Pancreas (tissue), 10 donors: ENCODE data around the gene KIF21B. TPM values are rescaled to one million over a fixed set of nuclear protein-coding genes. Genes with fewer than 3 reads are reported as not detected.

Experiments
- ATAC-seq, 4 donors: fragments of 200-7000 bp; cut with Tn5 transposase; one replicate each; pipeline versions ENCODE4 v1.8.0 to v1.9.1; 2020; ENCODE audit warnings: mild to moderate bottlenecking in 4 of 4, moderate library complexity in 4 of 4
- DNase-seq, 6 donors: peaks; one replicate each; pipeline ENCODE4 v3.0.0-alpha.2; 2020
- FAIRE-seq: peaks from 2 replicates; lab custom pipeline; 2012; peaks lifted over from hg19 to GRCh38; lab: Jason Lieb, UNC
- H3K27ac ChIP-seq, 4 donors: fragments of 200-600 bp; sonication (generic); 1 replicate in 3 of 4; 2 replicates in 1 of 4; pipeline versions ENCODE4 v1.5.0 to v1.8.0; 2020
- H3K27me3 ChIP-seq, 4 donors: fragments of 200-600 bp; one replicate each; pipeline ENCODE4 v1.8.0; 2021
- H3K36me3 ChIP-seq, 3 donors: fragments of 200-600 bp; sonication (generic) in 1 of 3; one replicate each; pipeline versions ENCODE4 v1.5.0 to v1.8.0; 2020 to 2021
- H3K4me1 ChIP-seq, 3 donors: fragments of 200-600 bp; one replicate each; pipeline ENCODE4 v1.8.0; 2021
- H3K4me3 ChIP-seq, 4 donors: fragments of 200-600 bp; sonication (generic) in 2 of 4; one replicate each; pipeline versions ENCODE4 v1.5.0 to v1.8.0; 2020 to 2021
- H3K9me3 ChIP-seq, 4 donors: fragments of 200-600 bp; one replicate each; pipeline ENCODE4 v1.8.0; 2021
- CTCF ChIP-seq, 4 donors: fragments of 200-600 bp; sonication (generic) in 3 of 4; IDR thresholded peaks; one replicate each; pipeline versions ENCODE4 v1.5.0 to v1.8.0; 2021; ENCODE audit warnings: antibody characterized with exemption in 4 of 4
- WGBS, 2 donors: extraction: QIAGEN DNeasy Blood & Tissue Kit; methylation state at CpG; one replicate each; pipeline ENCODE4 v1.1.7; 2013; 5-methylcytosine and 5-hydroxymethylcytosine counted together
- intact Hi-C, 3 donors: fragments of 100-400 bp; cut with DNase I; formaldehyde crosslinking; loops; one replicate each; pipeline versions ENCODE4 v1.11.1 to v1.14.2; 2022
- polyA plus RNA-seq, 2 donors: library from polyadenylated mRNA; stranded (reverse); fragments of 200-250 nt; gene quantifications; one replicate each; pipeline ENCODE4 v1.2.3, GENCODE V29; 2013
- total RNA-seq, 6 donors: library from RNA; stranded (reverse); fragmentation: NEBNext Ultra II Directional in 4 of 6; extraction: Animal tissue kit (Norgen Biotek cat#: 25700) in 4 of 6; gene quantifications; one replicate each; pipeline versions ENCODE4 v1.2.1 to v1.2.4, GENCODE V29; 2021 to 2023
- donor health status: healthy with polysubstance abuse.
- donor health status: DM: no; HTN: no; CAD: no; lungs with moderate emphysema.
- donor health status: DM: no; HTN: no; CAD: no.
- donor health status: control.
- donor health status: control.
- donor health status: Bipolar disorder and iron deficiency.
- donor health status: DM: yes; HTN: yes; CAD: no.
- donor health status: DM: no; HTN: no; CAD: no.
- donor health status: DM: no; HTN: no; CAD: no.
- donor health status: DM: yes; HTN: yes; CAD: no.

Gene KIF21B
- total and polyA plus RNA-seq, 8 donors: 0.51 to 2.5 (median 0.93) TPM

GRCh38 chr1:200974711-200975110 lies 48.8 kb downstream of the KIF21B start:
- Histone ChIP-seq H3K27me3 (no peaks in the 10 kb centered on the region), H3K4me1 (no peaks in the 10 kb centered on the region), H3K4me3 (no peak overlapping the region), H3K27ac (no peak overlapping the region), H3K36me3 (no peaks in the 10 kb centered on the region), H3K9me3 (no peaks in the 10 kb centered on the region)
- intact Hi-C loops: loop anchor here in 2 of 3 donors (5.0 to 10.0 kb wide), 4 partner anchors 68 to 250 kb away; partner anchors contain the start of gene CACNA1S (in 2 of the 2)
- WGBS, 2 donors: 91 to 93% methylated on average over 12 of the region's 12 CpGs
- ATAC-seq (no peak), DNase-seq (no peak), FAIRE-seq (no peak)
- TF ChIP-seq CTCF (IDR thresholded peaks at IDR 0.05): no peak

GRCh38 chr1:200973937-200974657 lies 49.4 kb downstream of the KIF21B start:
- FAIRE-seq: no peak
- intact Hi-C loops: loop anchor here in 2 of 3 donors (2.0 to 10.0 kb wide), 5 partner anchors 68 to 251 kb away; partner anchors contain the start of gene CACNA1S (in 2 of the 2)
- H3K27me3 ChIP-seq: no peaks in the 10 kb centered on the region
- no peak for TF ChIP-seq CTCF (IDR thresholded peaks at IDR 0.05)
- H3K27ac ChIP-seq: no peak overlapping the region
- H3K36me3 ChIP-seq: no peaks in the 10 kb centered on the region
- peak in 1 of 6 donors; percentile 56 for DNase-seq
- WGBS, 2 donors: 84 to 86% methylated on average over 18 to 19 of the region's 19 CpGs
- H3K9me3 ChIP-seq: no peaks in the 10 kb centered on the region
- no peaks in the 10 kb centered on the region for H3K4me1 ChIP-seq
- ATAC-seq: no peak
- no peak overlapping the region for H3K4me3 ChIP-seq

GRCh38 chr1:200972985-200973742 lies 50.4 kb downstream of the KIF21B start:
- intact Hi-C loops: loop anchor here in 2 of 3 donors (2.0 to 10.0 kb wide), 5 partner anchors 69 to 252 kb away; partner anchors contain the start of gene CACNA1S (in 2 of the 2)
- Histone ChIP-seq H3K27ac (no peak overlapping the region), H3K9me3 (no peaks in the 10 kb centered on the region), H3K36me3 (no peaks in the 10 kb centered on the region), H3K4me3 (no peak overlapping the region), H3K4me1 (no peaks in the 10 kb centered on the region), H3K27me3 (no peaks in the 10 kb centered on the region)
- 83 to 89% methylated on average over 16 to 17 of the region's 17 CpGs for WGBS, 2 donors
- DNase-seq (peak in 1 of 6 donors; percentile 65), ATAC-seq (no peak), FAIRE-seq (no peak)
- TF ChIP-seq CTCF (IDR thresholded peaks at IDR 0.05): no peak

GRCh38 chr1:200971955-200972711 lies 51.4 kb downstream of the KIF21B start:
- Histone ChIP-seq H3K36me3 (no peaks in the 10 kb centered on the region), H3K27ac (no peak overlapping the region), H3K4me3 (no peak overlapping the region), H3K4me1 (no peaks in the 10 kb centered on the region), H3K9me3 (no peaks in the 10 kb centered on the region), H3K27me3 (no peaks in the 10 kb centered on the region)
- DNase-seq (peak; percentile 37 to 86 (median 74)), ATAC-seq (peak; percentile 75 to 89 (median 76)), FAIRE-seq (no peak)
- intact Hi-C loops: loop anchor here in 2 of 3 donors (2.0 to 10.0 kb wide), 5 partner anchors 70 to 253 kb away; partner anchors contain the start of gene CACNA1S (in 2 of the 2)
- WGBS, 2 donors: 47% methylated on average over 31 to 34 of the region's 34 CpGs
- peak; percentile 93 to 98 (median 96) for TF ChIP-seq CTCF (IDR thresholded peaks at IDR 0.05)
